ENCODE measurements around the gene RASL11B. TPM values are rescaled to one million over a fixed set of nuclear protein-coding genes. Genes with fewer than 3 reads are reported as not detected.

RASL11B gene
- 2.7 and 15.7 TPM in 2 replicates for total RNA-seq (ENCODE audit: low replicate concordance)
- long read RNA-seq, transcript RASL11B-201 (4 exons, 1,995 nt), result major isoform, 17 of 19 reads
- long read RNA-seq, partial matches to known transcripts, result 0 of 19 reads
- long read RNA-seq, other reads (novel, unspliced or antisense), result 2 of 19 reads

GRCh38 chr4:52861879-52862616 is at the start of gene RASL11B:
Gene RASL11B, plus strand, starts transcription at chr4:52862317. Its CDS starts 191 bp downstream, at chr4:52862508.
- H3K9me3 Mint-ChIP-seq, result peaks cover 12% of the 10 kb centered on the region
- peaks cover 30% of the 10 kb centered on the region for H3K36me3 Mint-ChIP-seq
- peak within 1 kb of the TSS; percentile 90 for H3K4me3 Mint-ChIP-seq
- peak within 1 kb of the TSS; percentile 59 for H3K27ac Mint-ChIP-seq
- peaks cover 36% of the 10 kb centered on the region for H3K27me3 Mint-ChIP-seq
- DNase-seq (ENCODE audit: extremely low spot score, unreplicated experiment), result peak; percentile 90
- peak; percentile 55 for TF ChIP-seq CTCF (conservative IDR thresholded peaks at IDR 0.05)
- peaks cover 29% of the 10 kb centered on the region for H3K4me1 Mint-ChIP-seq (ENCODE audit: unreplicated experiment)

GRCh38 chr4:52813546-52813945 is 48.6 kb upstream of the RASL11B start:
- H3K27me3 Mint-ChIP-seq, result peaks cover 4% of the 10 kb centered on the region
- DNase-seq (ENCODE audit: extremely low spot score, unreplicated experiment), result no peak
- no peak overlapping the region for H3K4me3 Mint-ChIP-seq
- no peaks in the 10 kb centered on the region for H3K4me1 Mint-ChIP-seq (ENCODE audit: unreplicated experiment)
- H3K27ac Mint-ChIP-seq, result no peak overlapping the region
- TF ChIP-seq CTCF (conservative IDR thresholded peaks at IDR 0.05), result no peak
- H3K9me3 Mint-ChIP-seq, result peaks cover 4% of the 10 kb centered on the region
- no peaks in the 10 kb centered on the region for H3K36me3 Mint-ChIP-seq

- H3K27me3 Mint-ChIP-seq, result no peaks in the 10 kb centered on the region
- H3K9me3 Mint-ChIP-seq, result peaks cover 9% of the 10 kb centered on the region
- DNase-seq (ENCODE audit: extremely low spot score, unreplicated experiment), result no peak
- TF ChIP-seq CTCF (conservative IDR thresholded peaks at IDR 0.05), result no peak
- peaks cover 19% of the 10 kb centered on the region for H3K4me1 Mint-ChIP-seq (ENCODE audit: unreplicated experiment)
- H3K27ac Mint-ChIP-seq, result no peak overlapping the region
- H3K4me3 Mint-ChIP-seq, result no peak overlapping the region
- H3K36me3 Mint-ChIP-seq, result no peaks in the 10 kb centered on the region
These were observed 39.5 kb upstream of the RASL11B start for GRCh38 chr4:52822583-52822971.

GRCh38 chr4:52822972-52823701 is 39.0 kb upstream of the RASL11B start:
- DNase-seq (ENCODE audit: extremely low spot score, unreplicated experiment), result no peak
- H3K9me3 Mint-ChIP-seq, result peaks cover 9% of the 10 kb centered on the region
- H3K27me3 Mint-ChIP-seq, result no peaks in the 10 kb centered on the region
- no peak overlapping the region for H3K27ac Mint-ChIP-seq
- no peak for TF ChIP-seq CTCF (conservative IDR thresholded peaks at IDR 0.05)
- peaks cover 19% of the 10 kb centered on the region for H3K4me1 Mint-ChIP-seq (ENCODE audit: unreplicated experiment)
- no peaks in the 10 kb centered on the region for H3K36me3 Mint-ChIP-seq
- H3K4me3 Mint-ChIP-seq, result no peak overlapping the region

GRCh38 chr4:52823702-52824092 is 38.4 kb upstream of the RASL11B start:
- no peak overlapping the region for H3K27ac Mint-ChIP-seq
- DNase-seq (ENCODE audit: extremely low spot score, unreplicated experiment), result no peak
- no peaks in the 10 kb centered on the region for H3K36me3 Mint-ChIP-seq
- no peak overlapping the region for H3K4me3 Mint-ChIP-seq
- no peak for TF ChIP-seq CTCF (conservative IDR thresholded peaks at IDR 0.05)
- no peaks in the 10 kb centered on the region for H3K27me3 Mint-ChIP-seq
- H3K4me1 Mint-ChIP-seq (ENCODE audit: unreplicated experiment), result peaks cover 20% of the 10 kb centered on the region
- H3K9me3 Mint-ChIP-seq, result peaks cover 9% of the 10 kb centered on the region
